Duodenal mucosa (tissue), 2 donors: Measurements from ENCODE around the gene GET3.

ENCODE experiments used
- H3K27ac ChIP-seq: one replicate; pipeline ENCODE4 v1.7.0; 2013; ENCODE audit warnings: low read depth, low read length
- H3K27me3 ChIP-seq, 2 donors: one replicate each; pipeline ENCODE4 v1.7.0; 2013; ENCODE audit warnings: low read length in 2 of 2, control low read depth in 1 of 2; ENCODE audit not compliant: insufficient read depth in 2 of 2, control insufficient read depth in 1 of 2
- H3K36me3 ChIP-seq, 2 donors: one replicate each; pipeline ENCODE4 v1.7.0; 2013; ENCODE audit warnings: low read length in 2 of 2, control low read depth in 1 of 2; ENCODE audit not compliant: insufficient read depth in 2 of 2, control insufficient read depth in 1 of 2
- H3K4me1 ChIP-seq, 2 donors: one replicate each; pipeline ENCODE4 v1.7.0; 2013; ENCODE audit warnings: low read length in 2 of 2, control low read depth in 1 of 2; ENCODE audit not compliant: insufficient read depth in 2 of 2, control insufficient read depth in 1 of 2
- H3K4me3 ChIP-seq, 2 donors: one replicate each; pipeline ENCODE4 v1.7.0; 2013; ENCODE audit warnings: low read length in 2 of 2, low read depth in 1 of 2
- H3K9ac ChIP-seq, 2 donors: one replicate each; pipeline ENCODE4 v1.7.0; 2013; ENCODE audit warnings: low read length in 2 of 2, low read depth in 1 of 2
- H3K9me3 ChIP-seq, 2 donors: one replicate each; pipeline ENCODE4 v1.7.0; 2013; ENCODE audit warnings: low read length in 2 of 2, control low read depth in 1 of 2; ENCODE audit not compliant: control insufficient read depth in 1 of 2

Gene GET3

GRCh38 chr19:12784871-12785430 lies 47.7 kb downstream of the GET3 start:
- Histone ChIP-seq H3K27me3 (no peaks in the 10 kb centered on the region), H3K27ac (peak overlapping the region; percentile 90), H3K4me3 (no peak overlapping the region), H3K9me3 (no peaks in the 10 kb centered on the region), H3K36me3 (no peaks in the 10 kb centered on the region), H3K9ac (peak overlapping the region; percentile 11 to 12), H3K4me1 (peaks cover 73% of the 10 kb centered on the region in 2 donors)

- Histone ChIP-seq H3K4me1 (peaks cover 76% of the 10 kb centered on the region in 2 donors), H3K27me3 (no peaks in the 10 kb centered on the region)
Observed at GRCh38 chr19:12785431-12786031, 48.2 kb downstream of the GET3 start.

GRCh38 chr19:12786141-12786870 lies 49.0 kb downstream of the GET3 start:
- H3K27ac ChIP-seq, result peak overlapping the region; percentile 90
- no peaks in the 10 kb centered on the region for H3K9me3 ChIP-seq
- H3K4me1 ChIP-seq, result peaks cover 81 to 82% of the 10 kb centered on the region in 2 donors
- H3K4me3 ChIP-seq, result peak overlapping the region in 1 of 2 donors; percentile 26
- H3K9ac ChIP-seq, result peak overlapping the region; percentile 34 to 42
- no peaks in the 10 kb centered on the region for H3K27me3 ChIP-seq
- H3K36me3 ChIP-seq, result no peaks in the 10 kb centered on the region

More at GRCh38 chr19:12785431-12786031, 48.2 kb downstream of the GET3 start:
- H3K36me3 ChIP-seq, result no peaks in the 10 kb centered on the region
- peak overlapping the region; percentile 90 for H3K27ac ChIP-seq
- H3K9ac ChIP-seq, result peak overlapping the region; percentile 12 to 42
- H3K4me3 ChIP-seq, result peak overlapping the region in 1 of 2 donors; percentile 26
- H3K9me3 ChIP-seq, result no peaks in the 10 kb centered on the region

GRCh38 chr19:12786952-12787351 lies 49.7 kb downstream of the GET3 start:
- Histone ChIP-seq H3K36me3 (no peaks in the 10 kb centered on the region), H3K27me3 (no peaks in the 10 kb centered on the region), H3K27ac (peak overlapping the region; percentile 90), H3K4me3 (no peak overlapping the region), H3K9me3 (no peaks in the 10 kb centered on the region), H3K9ac (peak overlapping the region; percentile 34 to 42), H3K4me1 (peaks cover 76 to 77% of the 10 kb centered on the region in 2 donors)

GRCh38 chr19:12787458-12787857 lies 50.2 kb downstream of the GET3 start:
- no peaks in the 10 kb centered on the region for H3K9me3 ChIP-seq
- no peak overlapping the region for H3K9ac ChIP-seq
- H3K36me3 ChIP-seq, result no peaks in the 10 kb centered on the region
- H3K27ac ChIP-seq, result no peak overlapping the region
- no peaks in the 10 kb centered on the region for H3K27me3 ChIP-seq
- H3K4me3 ChIP-seq, result no peak overlapping the region
- H3K4me1 ChIP-seq, result peaks cover 72% of the 10 kb centered on the region in 2 donors

GRCh38 chr19:12788042-12788681 lies 50.9 kb downstream of the GET3 start:
- Histone ChIP-seq H3K9me3 (no peaks in the 10 kb centered on the region), H3K36me3 (no peaks in the 10 kb centered on the region), H3K27ac (peak overlapping the region; percentile 100), H3K27me3 (no peaks in the 10 kb centered on the region), H3K4me3 (peak overlapping the region; percentile 33 to 75), H3K4me1 (peaks cover 67% of the 10 kb centered on the region in 2 donors), H3K9ac (peak overlapping the region; percentile 86 to 99)

GRCh38 chr19:12788682-12789097 lies 51.4 kb downstream of the GET3 start:
- Histone ChIP-seq H3K4me3 (peak overlapping the region; percentile 70 to 75), H3K36me3 (no peaks in the 10 kb centered on the region), H3K4me1 (peaks cover 61 to 62% of the 10 kb centered on the region in 2 donors), H3K9me3 (no peaks in the 10 kb centered on the region), H3K27ac (peak overlapping the region; percentile 100), H3K27me3 (no peaks in the 10 kb centered on the region), H3K9ac (peak overlapping the region; percentile 86 to 99)

GRCh38 chr19:12789098-12789903 lies 52.0 kb downstream of the GET3 start:
- Histone ChIP-seq H3K9ac (peak overlapping the region; percentile 86 to 99), H3K9me3 (no peaks in the 10 kb centered on the region), H3K4me1 (peaks cover 59 to 61% of the 10 kb centered on the region in 2 donors), H3K27ac (peak overlapping the region; percentile 100), H3K27me3 (no peaks in the 10 kb centered on the region), H3K4me3 (peak overlapping the region; percentile 75 to 91), H3K36me3 (no peaks in the 10 kb centered on the region)

GRCh38 chr19:12789904-12790619 lies 52.8 kb downstream of the GET3 start:
- peak overlapping the region; percentile 100 for H3K27ac ChIP-seq
- H3K27me3 ChIP-seq, result no peaks in the 10 kb centered on the region
- H3K4me3 ChIP-seq, result peak overlapping the region; percentile 72 to 91
- peaks cover 54 to 59% of the 10 kb centered on the region in 2 donors for H3K4me1 ChIP-seq
- no peaks in the 10 kb centered on the region for H3K36me3 ChIP-seq
- H3K9me3 ChIP-seq, result no peaks in the 10 kb centered on the region
- peak overlapping the region; percentile 99 to 100 for H3K9ac ChIP-seq
